Osteocyte (in vitro differentiated cells): Measurements from ENCODE around the gene CDH6. TPM values are rescaled to one million over a fixed set of nuclear protein-coding genes. Genes with fewer than 3 reads are reported as not detected.

Experiments
- DNase-seq: peaks from one replicate; pipeline ENCODE4 v3.0.0; 2021; ENCODE audit warnings: mixed read lengths; ENCODE audit not compliant: unreplicated experiment; ENCODE audit errors: extremely low spot score
- H3K27ac Mint-ChIP-seq: one replicate; pipeline ENCODE4 v1.8.0; 2021; ENCODE audit warnings: mild to moderate bottlenecking, mixed read lengths; ENCODE audit not compliant: unreplicated experiment
- H3K27me3 Mint-ChIP-seq: one replicate; pipeline ENCODE4 v1.8.0; 2021; ENCODE audit warnings: mixed read lengths; ENCODE audit not compliant: unreplicated experiment
- H3K36me3 Mint-ChIP-seq: one replicate; pipeline ENCODE4 v1.8.0; 2021; ENCODE audit warnings: mixed read lengths; ENCODE audit not compliant: unreplicated experiment
- H3K4me1 Mint-ChIP-seq: one replicate; pipeline ENCODE4 v1.8.0; 2021; ENCODE audit warnings: mixed read lengths; ENCODE audit not compliant: unreplicated experiment
- H3K4me3 Mint-ChIP-seq: one replicate; pipeline ENCODE4 v1.8.0; 2021; ENCODE audit warnings: mild to moderate bottlenecking, moderate library complexity, mixed read lengths; ENCODE audit not compliant: unreplicated experiment
- H3K9me3 Mint-ChIP-seq: one replicate; pipeline ENCODE4 v1.8.0; 2021; ENCODE audit warnings: mixed read lengths; ENCODE audit not compliant: unreplicated experiment
- CTCF ChIP-seq: fragments of 200-600 bp; sonication (generic); IDR thresholded peaks from 2 replicates; pipeline ENCODE4 v1.5.0; 2021; ENCODE audit warnings: antibody characterized with exemption, mild to moderate bottlenecking, moderate library complexity
- total RNA-seq: library from RNA; stranded (reverse); gene quantifications from 2 replicates; pipeline ENCODE4 v1.2.1, GENCODE V29; 2021

CDH6 gene
- total RNA-seq, 1 donor from 2014 or later, result 792 TPM

- Mint-ChIP-seq H3K36me3 (peaks cover 52% of the 10 kb centered on the region), H3K9me3 (no peaks in the 10 kb centered on the region), H3K4me3 (no peak overlapping the region), H3K27ac (peak overlapping the region; percentile 54), H3K4me1 (peaks cover 86% of the 10 kb centered on the region), H3K27me3 (no peaks in the 10 kb centered on the region)
- DNase-seq, result no peak
- no peak for TF ChIP-seq CTCF
Observed at GRCh38 chr5:31235381-31235780, 41.9 kb downstream of the CDH6 start.

DNA sequence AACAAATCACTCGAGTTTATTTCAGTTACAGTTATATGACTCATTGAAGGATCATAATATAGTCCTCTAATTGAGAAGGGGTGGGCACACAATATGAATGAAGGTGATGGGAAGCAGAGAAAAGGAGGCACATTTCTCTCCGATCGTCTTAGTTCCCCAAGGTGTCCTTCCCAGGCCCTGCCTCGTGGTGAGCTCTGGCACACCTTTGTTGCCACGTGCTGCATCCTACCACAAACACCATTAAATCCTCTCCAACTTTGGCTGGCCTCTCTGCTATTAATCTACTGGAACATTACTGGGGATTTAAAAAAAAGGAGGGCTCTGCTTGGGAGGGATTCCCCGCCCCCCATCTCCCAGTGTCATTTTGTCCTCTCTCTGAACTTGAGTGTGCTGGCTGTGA is 42.9 kb downstream of the CDH6 start:
- no peak for TF ChIP-seq CTCF
- no peak overlapping the region for H3K4me3 Mint-ChIP-seq
- H3K9me3 Mint-ChIP-seq, result no peaks in the 10 kb centered on the region
- no peak for DNase-seq
- H3K27me3 Mint-ChIP-seq, result no peaks in the 10 kb centered on the region
- H3K4me1 Mint-ChIP-seq, result peaks cover 86% of the 10 kb centered on the region
- peaks cover 62% of the 10 kb centered on the region for H3K36me3 Mint-ChIP-seq
- peak overlapping the region; percentile 61 for H3K27ac Mint-ChIP-seq

GRCh38 chr5:31237174-31237573 is 43.7 kb downstream of the CDH6 start:
- H3K36me3 Mint-ChIP-seq, result peaks cover 69% of the 10 kb centered on the region
- no peak for TF ChIP-seq CTCF
- H3K27ac Mint-ChIP-seq, result peak overlapping the region; percentile 20
- no peak overlapping the region for H3K4me3 Mint-ChIP-seq
- peaks cover 85% of the 10 kb centered on the region for H3K4me1 Mint-ChIP-seq
- DNase-seq, result no peak
- H3K9me3 Mint-ChIP-seq, result no peaks in the 10 kb centered on the region
- H3K27me3 Mint-ChIP-seq, result no peaks in the 10 kb centered on the region

GRCh38 chr5:31238497-31238896 is 45.0 kb downstream of the CDH6 start:
- no peak for TF ChIP-seq CTCF
- Mint-ChIP-seq H3K4me3 (no peak overlapping the region), H3K9me3 (no peaks in the 10 kb centered on the region), H3K36me3 (peaks cover 67% of the 10 kb centered on the region), H3K27me3 (no peaks in the 10 kb centered on the region), H3K27ac (peak overlapping the region; percentile 72), H3K4me1 (peaks cover 81% of the 10 kb centered on the region)
- no peak for DNase-seq

GRCh38 chr5:31244921-31245320 is 51.4 kb downstream of the CDH6 start:
- Mint-ChIP-seq H3K4me1 (peaks cover 76% of the 10 kb centered on the region), H3K27me3 (no peaks in the 10 kb centered on the region), H3K9me3 (no peaks in the 10 kb centered on the region), H3K27ac (peak overlapping the region; percentile 60), H3K4me3 (no peak overlapping the region), H3K36me3 (peaks cover 78% of the 10 kb centered on the region)
- DNase-seq, result no peak
- no peak for TF ChIP-seq CTCF
